Smooth muscle cell (in vitro differentiated cells): Measurements from ENCODE around the gene CPTP. TPM values are rescaled to one million over a fixed set of nuclear protein-coding genes. Genes with fewer than 3 reads are reported as not detected.

ENCODE experiments used
- DNase-seq: peaks from one replicate; lab custom pipeline; 2025; ENCODE audit not compliant: unreplicated experiment; lab: John Stamatoyannopoulos, UW
- H2AFZ ChIP-seq: fragments of 200-600 bp; sonication (generic); 2 replicates; pipeline ENCODE4 v1.6.0; 2016; ENCODE audit warnings: antibody characterized with exemption, low read depth, mild to moderate bottlenecking
- H3F3A ChIP-seq: fragments of 200-600 bp; sonication (generic); 2 replicates; pipeline ENCODE4 v1.6.0; 2017; ENCODE audit warnings: antibody characterized with exemption, low read depth
- H3K27ac ChIP-seq: fragments of 200-600 bp; sonication (generic); 2 replicates; pipeline ENCODE4 v1.5.1; 2016; ENCODE audit warnings: low read depth, mild to moderate bottlenecking
- H3K27me3 ChIP-seq: fragments of 200-600 bp; sonication (generic); 2 replicates; pipeline ENCODE4 v1.6.1; 2016; ENCODE audit warnings: low read depth, mild to moderate bottlenecking
- H3K36me3 ChIP-seq: fragments of 200-600 bp; sonication (generic); 2 replicates; pipeline ENCODE4 v1.5.1; 2016; ENCODE audit warnings: low read depth
- H3K4me1 ChIP-seq: fragments of 200-600 bp; sonication (generic); 2 replicates; pipeline ENCODE4 v1.5.1; 2016; ENCODE audit warnings: low read depth
- H3K4me2 ChIP-seq: fragments of 200-600 bp; sonication (generic); 2 replicates; pipeline ENCODE4 v1.6.0; 2016; ENCODE audit warnings: mild to moderate bottlenecking
- H3K4me3 ChIP-seq: fragments of 200-600 bp; sonication (generic); 2 replicates; pipeline ENCODE4 v1.5.1; 2016; ENCODE audit warnings: mild to moderate bottlenecking
- H3K79me2 ChIP-seq: fragments of 200-600 bp; sonication (generic); 2 replicates; pipeline ENCODE4 v1.6.0; 2016; ENCODE audit warnings: low read depth, mild to moderate bottlenecking
- H3K9ac ChIP-seq: fragments of 200-600 bp; sonication (generic); 2 replicates; pipeline ENCODE4 v1.6.0; 2016; ENCODE audit warnings: low read depth
- H3K9me3 ChIP-seq: fragments of 200-600 bp; sonication (generic); replicated peaks from 2 replicates; pipeline ENCODE4 v1.5.1; 2016; ENCODE audit warnings: low read depth
- H4K20me1 ChIP-seq: fragments of 200-600 bp; sonication (generic); 2 replicates; pipeline ENCODE4 v1.6.0; 2016; ENCODE audit warnings: low read depth
- CTCF ChIP-seq: fragments of 200-600 bp; sonication (generic); IDR thresholded peaks from 2 replicates; pipeline ENCODE4 v1.5.1; 2017; ENCODE audit warnings: borderline replicate concordance, mild to moderate bottlenecking, antibody characterized with exemption; ENCODE audit not compliant: insufficient read depth, poor library complexity, severe bottlenecking
- WGBS: methylation state at CpG from one replicate; pipeline ENCODE4 v1.1.7; 2016; ENCODE audit warnings: low lambda C conversion rate; 5-methylcytosine and 5-hydroxymethylcytosine counted together
- polyA plus RNA-seq: library from polyadenylated mRNA; unstranded; fragments of >200 nt; fragmentation: Nextera tagmentation; extraction: Ambion mirVana; gene quantifications from 2 replicates; pipeline ENCODE4 v1.2.1, GENCODE V29; 2016
- total RNA-seq: library from RNA; depleted of rRNA; stranded (reverse); fragments of >200 nt; gene quantifications from 2 replicates; pipeline ENCODE4 v1.2.3, GENCODE V29; 2014

Gene CPTP
- total and polyA plus RNA-seq, 2 experiments from 2014 or later: 16.2 to 34.3 TPM

DNA sequence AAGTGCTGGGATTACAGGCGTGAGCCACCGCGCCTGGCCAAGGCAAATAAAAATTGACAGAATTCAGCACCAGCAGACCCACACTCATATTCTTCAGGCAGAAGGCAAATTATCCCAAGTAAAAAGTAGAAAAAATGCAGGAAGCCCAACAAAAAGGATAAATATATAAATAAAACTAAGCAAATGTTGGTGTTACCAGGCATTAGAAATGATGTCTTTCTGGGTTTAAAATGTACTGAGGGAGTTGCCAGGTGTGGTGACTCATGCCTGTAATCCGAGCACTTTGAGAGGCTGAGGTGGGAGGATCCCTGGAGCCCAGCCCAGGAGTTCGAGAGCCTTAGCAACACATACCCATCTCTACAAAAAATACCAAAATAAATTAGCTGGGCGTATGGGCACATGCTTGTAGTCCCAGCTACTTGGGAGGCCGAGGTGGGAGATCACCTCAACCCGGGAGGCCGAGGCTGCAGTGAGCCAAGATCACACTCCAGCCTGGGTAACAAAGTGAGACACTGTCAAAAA lies 6.4 kb upstream of the CPTP start:
- H3K4me3 ChIP-seq: no peak overlapping the region
- no peaks in the 10 kb centered on the region for H3K27me3 ChIP-seq
- peaks cover 51% of the 10 kb centered on the region for H3K79me2 ChIP-seq
- no peaks in the 10 kb centered on the region for H3K9me3 ChIP-seq
- peak overlapping the region; percentile 54 for H3K4me2 ChIP-seq
- no peaks in the 10 kb centered on the region for H3K36me3 ChIP-seq
- peaks cover 86% of the 10 kb centered on the region for H4K20me1 ChIP-seq
- 71% methylated on average over 9 of the region's 9 CpGs for WGBS
- no peak for DNase-seq
- no peaks in the 10 kb centered on the region for H3K4me1 ChIP-seq
- TF ChIP-seq CTCF: no peak
- H3F3A ChIP-seq: no peaks in the 10 kb centered on the region
- no peak overlapping the region for H3K9ac ChIP-seq
- H2AFZ ChIP-seq: no peak overlapping the region
- H3K27ac ChIP-seq: peak overlapping the region; percentile 72

- WGBS: 96% methylated on average over 36 of the region's 36 CpGs
- Histone ChIP-seq H3K79me2 (peaks cover 56% of the 10 kb centered on the region), H3K9me3 (no peaks in the 10 kb centered on the region), H3K9ac (no peak overlapping the region), H4K20me1 (peaks cover 83% of the 10 kb centered on the region), H3K4me2 (no peak overlapping the region), H3K27me3 (no peaks in the 10 kb centered on the region), H3K4me3 (no peak overlapping the region), H3F3A (no peaks in the 10 kb centered on the region), H3K36me3 (no peaks in the 10 kb centered on the region), H2AFZ (no peak overlapping the region), H3K27ac (peak overlapping the region; percentile 72), H3K4me1 (no peaks in the 10 kb centered on the region)
- no peak for TF ChIP-seq CTCF
- no peak for DNase-seq
These were observed 5.6 kb upstream of the CPTP start for GRCh38 chr1:1318777-1319645.

- Histone ChIP-seq H3K4me1 (no peaks in the 10 kb centered on the region), H3K9ac (no peak overlapping the region)
These were observed 5.0 kb upstream of the CPTP start for GRCh38 chr1:1319646-1319941.

More at GRCh38 chr1:1319646-1319941, 5.0 kb upstream of the CPTP start:
- no peak overlapping the region for H3K4me3 ChIP-seq
- no peak for DNase-seq
- H3K36me3 ChIP-seq: no peaks in the 10 kb centered on the region
- no peak overlapping the region for H3K27ac ChIP-seq
- H3K79me2 ChIP-seq: peaks cover 61% of the 10 kb centered on the region
- H3F3A ChIP-seq: no peaks in the 10 kb centered on the region
- 98% methylated on average over 13 of the region's 13 CpGs for whole genome bisulfite sequencing
- no peaks in the 10 kb centered on the region for H3K9me3 ChIP-seq
- H2AFZ ChIP-seq: no peak overlapping the region
- no peaks in the 10 kb centered on the region for H3K27me3 ChIP-seq
- H4K20me1 ChIP-seq: peaks cover 78% of the 10 kb centered on the region
- TF ChIP-seq CTCF: no peak
- H3K4me2 ChIP-seq: no peak overlapping the region
